Fibroblast of skin of right quadriceps (primary cell): ENCODE data around the gene SLC16A5.
"Not testable (repeated sequence)": the region's sequence is repeated elsewhere in the genome, so short reads cannot be mapped to it uniquely, and the experiment has no call there.

ENCODE experiments used
- DNase-seq: peaks from one replicate; pipeline ENCODE4 v3.0.0-alpha.2; 2013

The SLC16A5 gene

GRCh38 chr17:75113798-75114551 is 26.2 kb downstream of the SLC16A5 start:
- peak; percentile 81 for DNase-seq

GRCh38 chr17:75114552-75115314 is 27.0 kb downstream of the SLC16A5 start:
- no peak for DNase-seq

- no peak for DNase-seq
Measured at GRCh38 chr17:75115555-75115954, 27.8 kb downstream of the SLC16A5 start.

- DNase-seq = no peak
Measured at GRCh38 chr17:75116737-75117136, 29.0 kb downstream of the SLC16A5 start.

GRCh38 chr17:75118307-75118706 is 30.6 kb downstream of the SLC16A5 start:
- DNase-seq = no peak

- peak; percentile 22 for DNase-seq
Measured at GRCh38 chr17:75124041-75124818, 36.5 kb downstream of the SLC16A5 start.

- DNase-seq = no peak
Measured at GRCh38 chr17:75124819-75125162, 37.0 kb downstream of the SLC16A5 start.

- DNase-seq = no peak
Measured at GRCh38 chr17:75125984-75126383, 38.2 kb downstream of the SLC16A5 start.

- no peak for DNase-seq
Measured at GRCh38 chr17:75126954-75127353, 39.2 kb downstream of the SLC16A5 start.

- DNase-seq = not testable (repeated sequence)
Measured at GRCh38 chr17:75127936-75128335, 40.2 kb downstream of the SLC16A5 start.

- no peak for DNase-seq
Measured at GRCh38 chr17:75128694-75129505, 41.1 kb downstream of the SLC16A5 start.

- no peak for DNase-seq
Measured at GRCh38 chr17:75129576-75129975, 41.8 kb downstream of the SLC16A5 start.

- no peak for DNase-seq
Measured at GRCh38 chr17:75130059-75130631, 42.4 kb downstream of the SLC16A5 start.

- peak; percentile 72 for DNase-seq
Measured at GRCh38 chr17:75130632-75131277, 43.0 kb downstream of the SLC16A5 start.

- peak; percentile 81 for DNase-seq
Measured at GRCh38 chr17:75131278-75132017, 43.7 kb downstream of the SLC16A5 start, which contains the start of gene NT5C. Gene NT5C (minus strand): TSS chr17:75131742. CDS start chr17:75131707, 35 bp downstream.

GRCh38 chr17:75132018-75133000 is 44.6 kb downstream of the SLC16A5 start:
- not testable (repeated sequence) for DNase-seq

GRCh38 chr17:75133001-75133400 is 45.2 kb downstream of the SLC16A5 start:
- no peak for DNase-seq

GRCh38 chr17:75133607-75134347 is 46.0 kb downstream of the SLC16A5 start:
- not testable (repeated sequence) for DNase-seq

- no peak for DNase-seq
Measured at GRCh38 chr17:75135452-75135851, 47.7 kb downstream of the SLC16A5 start.
